DND-41 (cell line): ENCODE measurements around the gene SLC11A1.

Experiments used
- EZH2 ChIP-seq: IDR thresholded peaks from 3 replicates; pipeline ENCODE4 v1.6.1; 2012; ENCODE audit warnings: borderline replicate concordance, low read depth, mild to moderate bottlenecking, moderate library complexity, low read length, inconsistent platforms; ENCODE audit not compliant: severe bottlenecking
- TF ChIP-seq, protein P1 (sequence below): IDR thresholded peaks from 2 replicates; pipeline ENCODE4 v1.5.1; 2012; ENCODE audit warnings: borderline replicate concordance, low read length, moderate library complexity, mild to moderate bottlenecking; ENCODE audit not compliant: poor library complexity, severe bottlenecking; ENCODE audit errors: extremely low read depth

DNA sequence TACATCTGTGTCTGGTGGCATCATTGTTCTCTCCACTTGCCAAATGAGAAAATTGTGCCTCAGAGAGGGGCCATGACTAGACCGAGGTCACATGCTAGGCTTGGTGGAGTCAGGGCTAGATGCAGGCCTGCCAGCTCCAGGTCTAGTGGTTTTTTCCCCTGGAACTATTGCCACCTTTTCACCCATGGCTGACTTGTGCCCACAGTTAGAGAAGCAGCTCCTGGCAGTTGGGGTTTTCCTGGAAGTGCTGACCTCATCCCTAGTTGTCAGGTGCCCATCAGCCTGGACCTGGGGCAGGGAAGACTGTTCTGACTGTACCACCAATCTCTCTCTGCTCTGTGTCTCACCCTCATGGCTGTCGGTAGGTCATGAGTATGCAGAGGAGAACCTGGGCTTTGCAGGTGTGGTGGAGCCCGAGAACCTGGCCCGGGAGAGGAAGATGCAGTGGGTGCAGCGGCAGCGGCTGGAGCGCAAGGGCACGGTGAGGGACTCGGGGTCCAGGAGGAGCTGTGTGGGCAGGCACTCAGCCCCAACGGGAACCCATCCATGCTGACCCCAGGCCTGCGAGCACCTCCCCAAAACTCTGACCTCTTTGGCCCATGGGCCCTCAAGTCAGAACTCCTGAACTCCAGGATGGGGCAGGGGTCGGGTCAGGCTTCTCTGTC lies 37.9 kb upstream of the SLC11A1 start:
- TF ChIP-seq, protein P1, sequence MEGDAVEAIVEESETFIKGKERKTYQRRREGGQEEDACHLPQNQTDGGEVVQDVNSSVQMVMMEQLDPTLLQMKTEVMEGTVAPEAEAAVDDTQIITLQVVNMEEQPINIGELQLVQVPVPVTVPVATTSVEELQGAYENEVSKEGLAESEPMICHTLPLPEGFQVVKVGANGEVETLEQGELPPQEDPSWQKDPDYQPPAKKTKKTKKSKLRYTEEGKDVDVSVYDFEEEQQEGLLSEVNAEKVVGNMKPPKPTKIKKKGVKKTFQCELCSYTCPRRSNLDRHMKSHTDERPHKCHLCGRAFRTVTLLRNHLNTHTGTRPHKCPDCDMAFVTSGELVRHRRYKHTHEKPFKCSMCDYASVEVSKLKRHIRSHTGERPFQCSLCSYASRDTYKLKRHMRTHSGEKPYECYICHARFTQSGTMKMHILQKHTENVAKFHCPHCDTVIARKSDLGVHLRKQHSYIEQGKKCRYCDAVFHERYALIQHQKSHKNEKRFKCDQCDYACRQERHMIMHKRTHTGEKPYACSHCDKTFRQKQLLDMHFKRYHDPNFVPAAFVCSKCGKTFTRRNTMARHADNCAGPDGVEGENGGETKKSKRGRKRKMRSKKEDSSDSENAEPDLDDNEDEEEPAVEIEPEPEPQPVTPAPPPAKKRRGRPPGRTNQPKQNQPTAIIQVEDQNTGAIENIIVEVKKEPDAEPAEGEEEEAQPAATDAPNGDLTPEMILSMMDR, result no peak
- no peak for TF ChIP-seq EZH2
